Inferior parietal cortex (tissue), 1 donor: ENCODE data around the gene MAPKBP1.
A peak's percentile ranks its signal among the peaks of the same experiment; 100 is the strongest.
"Not testable (repeated sequence)": the region's sequence is repeated elsewhere in the genome, so short reads cannot be mapped to it uniquely, and the experiment has no call there.

ENCODE experiments used
- DNase-seq: peaks from one replicate; pipeline ENCODE4 v3.0.0-alpha.2; 2016; ENCODE audit errors: extremely low spot score

MAPKBP1 gene

GRCh38 chr15:41827880-41828806 lies 53.9 kb downstream of the MAPKBP1 start, which contains the start of gene JMJD7:
JMJD7 (plus strand) TSS chr15:41828092; CDS start chr15:41828125, 33 bp downstream.
- peak; percentile 76 for DNase-seq

- DNase-seq: peak; percentile 53
These were observed 54.5 kb downstream of the MAPKBP1 start for GRCh38 chr15:41828807-41829141.

GRCh38 chr15:41829959-41830646 lies 55.8 kb downstream of the MAPKBP1 start:
- DNase-seq: no peak

GRCh38 chr15:41831291-41831690 lies 57.0 kb downstream of the MAPKBP1 start:
- DNase-seq: not testable (repeated sequence)

- DNase-seq: no peak
These were observed 57.9 kb downstream of the MAPKBP1 start for GRCh38 chr15:41832208-41832607.

- no peak for DNase-seq
These were observed 58.6 kb downstream of the MAPKBP1 start for GRCh38 chr15:41832875-41833274.

GRCh38 chr15:41834096-41834495 lies 59.8 kb downstream of the MAPKBP1 start:
- DNase-seq: no peak

- DNase-seq: no peak
These were observed 61.8 kb downstream of the MAPKBP1 start for GRCh38 chr15:41836073-41836472.

GRCh38 chr15:41836713-41837454 lies 62.6 kb downstream of the MAPKBP1 start:
- DNase-seq: no peak

- DNase-seq: no peak
These were observed 64.2 kb downstream of the MAPKBP1 start, which contains the start of gene PLA2G4B for GRCh38 chr15:41838400-41838897. PLA2G4B (plus strand) TSS chr15:41838847; CDS start chr15:41838914, 67 bp downstream.

GRCh38 chr15:41839781-41840491 lies 65.7 kb downstream of the MAPKBP1 start:
- DNase-seq: no peak

GRCh38 chr15:41840673-41841072 lies 66.4 kb downstream of the MAPKBP1 start:
- no peak for DNase-seq

- no peak for DNase-seq
These were observed 66.8 kb downstream of the MAPKBP1 start for GRCh38 chr15:41841131-41841530.

- no peak for DNase-seq
These were observed 67.9 kb downstream of the MAPKBP1 start for GRCh38 chr15:41842229-41842628.

- DNase-seq: no peak
These were observed 69.3 kb downstream of the MAPKBP1 start for GRCh38 chr15:41843571-41843970.

- DNase-seq: no peak
These were observed 70.5 kb downstream of the MAPKBP1 start for GRCh38 chr15:41844814-41845213.

GRCh38 chr15:41847206-41847605 lies 72.9 kb downstream of the MAPKBP1 start:
- DNase-seq: no peak

GRCh38 chr15:41847981-41848380 lies 73.7 kb downstream of the MAPKBP1 start:
- no peak for DNase-seq

- DNase-seq: no peak
These were observed 74.3 kb downstream of the MAPKBP1 start for GRCh38 chr15:41848631-41849030.

- DNase-seq: no peak
These were observed 74.9 kb downstream of the MAPKBP1 start for GRCh38 chr15:41849204-41849603.

GRCh38 chr15:41849861-41850260 lies 75.6 kb downstream of the MAPKBP1 start:
- DNase-seq: no peak
